Stimulated activated CD4-positive, alpha-beta T cell treated with anti-CD3 and anti-CD28 coated beads, Interleukin-12 subunit alpha, Interleukin-12 subunit beta, amount 100 ng/mL, for 48 hours (primary cell): ENCODE measurements around the gene MLANA.

Experiments
- DNase-seq, 3 donors: peaks; one replicate each; pipeline ENCODE4 v3.0.0-alpha.2; 2020; ENCODE audit warnings: low read depth in 2 of 3, low spot score in 1 of 3

Gene MLANA, protein sequence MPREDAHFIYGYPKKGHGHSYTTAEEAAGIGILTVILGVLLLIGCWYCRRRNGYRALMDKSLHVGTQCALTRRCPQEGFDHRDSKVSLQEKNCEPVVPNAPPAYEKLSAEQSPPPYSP

GRCh38 chr9:5890641-5891040 lies at the start of gene MLANA:
Gene MLANA (plus strand): TSS chr9:5890889. CDS start chr9:5892475, 1,586 bp downstream.
- no peak for DNase-seq

DNA sequence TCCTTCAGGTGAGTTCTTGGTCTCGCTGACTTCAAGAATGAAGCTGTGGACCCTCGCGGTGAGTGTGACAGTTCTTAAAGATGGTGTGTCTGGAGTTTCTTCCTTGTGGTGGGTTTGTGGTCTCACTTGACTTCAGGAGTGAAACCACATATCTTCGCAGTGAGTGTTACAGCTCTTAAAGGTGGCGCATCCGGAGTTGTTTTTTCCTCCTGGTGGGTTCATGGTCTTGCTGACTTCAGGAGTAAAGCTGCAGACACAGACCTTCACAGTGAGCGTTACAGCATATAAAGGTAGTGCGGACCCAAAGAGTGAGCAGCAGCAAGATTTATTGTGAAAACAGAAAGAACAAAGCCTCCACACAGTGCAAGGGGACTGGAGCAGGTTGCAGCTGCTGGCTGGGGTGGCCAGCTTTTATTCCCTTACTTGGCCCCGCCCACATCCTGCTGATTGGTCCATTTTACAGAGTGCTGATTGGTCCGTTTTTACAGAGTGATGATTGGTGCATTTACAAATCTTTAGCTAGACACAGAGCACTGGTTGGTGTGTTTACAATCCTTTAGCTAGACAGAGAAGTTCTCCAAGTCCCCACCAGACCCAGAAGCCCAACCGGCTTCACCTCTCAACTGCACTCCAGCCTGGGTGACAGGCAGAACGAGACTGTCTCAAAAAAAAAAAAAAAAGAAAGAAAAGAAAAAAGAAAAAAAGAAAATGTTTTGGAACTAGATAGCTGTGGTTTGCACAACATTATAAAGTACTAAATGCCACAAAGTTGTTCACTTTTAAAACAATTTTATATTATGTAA lies 48.7 kb upstream of the MLANA start:
- DNase-seq = peak in 2 of 3 donors; percentile 28 to 60

- DNase-seq = no peak
Observed at GRCh38 chr9:5842929-5843793, 47.5 kb upstream of the MLANA start.

- DNase-seq = no peak
Observed at GRCh38 chr9:5843794-5844471, 46.8 kb upstream of the MLANA start.

- no peak for DNase-seq
Observed at GRCh38 chr9:5845157-5845531, 45.5 kb upstream of the MLANA start.

DNA sequence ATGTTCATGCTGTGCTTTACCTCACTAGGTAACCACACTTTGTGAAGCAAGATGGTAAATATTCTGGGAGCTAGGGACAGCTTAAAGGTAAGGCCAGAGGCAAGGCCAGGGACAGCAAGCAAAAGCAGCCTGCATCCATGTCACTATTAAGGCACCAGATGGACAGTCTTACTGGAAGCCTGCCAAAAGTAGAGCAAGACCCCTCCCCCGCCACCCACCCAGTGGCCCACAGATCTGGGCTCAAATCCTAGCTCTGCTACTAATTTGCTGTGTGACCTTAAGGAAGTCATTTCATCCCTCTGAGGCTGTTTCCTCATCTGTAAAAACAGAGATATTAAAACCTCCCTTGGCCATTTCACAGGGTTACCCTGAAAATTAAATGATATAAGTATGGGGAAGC lies 44.6 kb upstream of the MLANA start:
- no peak for DNase-seq

- DNase-seq = no peak
Observed at GRCh38 chr9:5846501-5846921, 44.2 kb upstream of the MLANA start.

- no peak for DNase-seq
Observed at GRCh38 chr9:5848372-5848882, 42.3 kb upstream of the MLANA start.

DNA sequence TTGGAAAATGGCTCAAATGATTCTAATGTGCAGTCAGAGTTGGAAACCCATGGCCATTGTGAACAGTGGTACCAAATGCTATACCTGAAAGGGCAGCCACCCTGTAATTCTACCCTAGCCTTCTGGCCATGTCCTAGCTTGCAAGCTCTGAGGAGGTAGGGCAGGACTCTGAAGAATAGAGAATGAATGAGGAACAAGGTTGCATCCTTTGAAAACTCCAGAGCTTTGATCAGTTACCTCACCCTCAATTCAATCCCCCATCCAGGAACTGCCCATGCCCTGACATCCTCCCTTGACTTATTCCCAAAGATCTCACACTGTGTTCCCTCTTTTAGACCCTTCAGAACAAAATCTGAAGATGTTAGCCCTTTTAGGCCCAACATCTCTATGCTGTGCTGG lies 40.0 kb upstream of the MLANA start:
- no peak for DNase-seq

DNA sequence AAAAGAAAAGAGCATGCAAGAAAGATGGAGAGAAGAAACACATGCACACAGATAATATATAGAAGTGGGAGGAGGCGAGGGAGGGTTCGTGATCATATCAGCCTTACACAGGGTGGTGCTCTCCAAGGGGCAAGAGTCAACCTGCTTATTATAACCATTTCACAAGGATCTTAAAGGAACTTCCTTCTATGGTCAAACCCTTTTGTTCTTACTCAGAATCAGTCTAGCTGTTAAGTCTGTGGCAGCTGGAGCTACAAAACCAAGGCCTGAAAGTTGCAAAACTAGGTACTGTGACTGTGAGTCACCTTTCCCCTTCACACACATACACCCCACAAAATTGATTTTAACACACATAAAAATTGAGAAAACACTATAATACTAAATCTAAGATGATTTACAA lies 39.2 kb upstream of the MLANA start:
- peak in 1 of 3 donors; percentile 20 for DNase-seq

DNA sequence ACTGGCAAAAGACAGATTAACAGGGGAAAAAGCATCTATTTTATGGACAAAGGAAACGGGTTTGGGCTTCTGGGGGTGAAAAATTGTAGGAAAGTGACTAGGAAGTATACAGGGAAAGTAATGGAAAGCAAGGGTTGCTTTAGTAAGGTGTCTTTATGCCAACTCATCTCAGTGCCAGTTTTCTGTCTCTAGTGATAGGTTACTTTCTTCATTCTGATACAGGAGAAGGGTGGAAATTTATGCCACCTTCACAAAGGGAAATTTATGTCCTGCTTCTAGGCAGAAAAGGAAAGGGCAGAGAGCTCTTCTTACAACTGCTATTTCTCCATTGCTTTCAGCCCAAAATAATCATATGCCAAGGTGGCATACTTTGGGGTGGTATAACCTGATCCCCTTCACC lies 37.7 kb upstream of the MLANA start:
- DNase-seq = no peak

DNA sequence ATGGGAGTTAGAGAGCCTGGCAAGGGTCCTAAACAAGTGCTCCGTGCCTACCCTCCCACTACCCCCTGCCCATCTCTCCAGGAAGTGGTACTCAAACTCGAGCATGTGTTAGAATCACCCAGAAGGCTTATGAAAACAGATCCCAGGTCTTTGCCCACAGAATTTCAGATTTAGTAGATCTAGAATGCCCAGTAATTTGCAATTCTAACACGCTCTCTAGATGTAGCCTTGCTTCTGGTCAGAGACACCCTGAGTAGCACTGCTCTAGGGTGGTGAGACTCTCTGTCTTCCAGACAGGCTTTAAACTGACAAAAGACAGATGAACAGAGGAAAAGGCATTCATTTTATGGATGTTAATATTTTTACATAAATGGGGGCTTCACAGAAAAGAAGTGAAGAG lies 37.1 kb upstream of the MLANA start:
- DNase-seq = no peak

- DNase-seq = no peak
Observed at GRCh38 chr9:5854063-5854790, 36.5 kb upstream of the MLANA start.

DNA sequence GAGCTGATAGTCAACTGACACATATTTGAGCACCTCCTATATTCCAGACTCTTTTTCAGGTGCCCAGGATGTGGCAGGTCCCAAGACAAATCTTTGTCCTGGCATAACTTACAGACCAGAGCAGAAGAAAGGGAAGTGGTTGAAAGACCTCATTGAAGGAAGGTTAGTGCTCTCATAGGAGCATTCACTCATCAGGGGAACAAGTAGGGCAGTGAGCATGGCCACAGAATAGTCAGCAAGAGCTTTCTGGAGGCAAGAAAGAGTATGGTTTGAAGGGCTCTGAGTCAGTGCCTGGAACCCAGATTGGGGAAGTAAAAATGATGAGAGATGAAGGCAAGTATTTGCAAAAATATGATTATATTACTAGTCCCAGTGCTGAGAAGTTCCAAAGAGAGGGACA lies 32.8 kb upstream of the MLANA start:
- DNase-seq = no peak

DNA sequence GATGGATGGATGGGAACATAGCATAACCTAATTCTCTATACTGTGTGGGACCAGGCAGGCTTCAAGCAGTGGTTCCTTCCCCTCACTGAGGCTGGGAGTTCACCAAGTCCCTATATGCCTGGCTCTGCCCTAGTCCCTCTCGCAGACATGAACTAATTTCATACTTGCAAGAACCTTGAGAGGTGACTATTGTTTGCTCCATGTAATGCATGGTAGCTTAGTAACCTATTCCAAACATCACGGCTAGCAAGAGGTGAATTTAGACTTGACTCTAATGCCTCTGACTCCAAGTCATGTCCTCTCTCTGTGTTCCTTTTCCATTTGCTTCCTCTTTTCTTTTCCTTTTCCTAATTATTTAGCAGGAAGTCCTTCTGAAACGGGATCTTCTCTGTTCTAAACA lies 31.9 kb upstream of the MLANA start:
- DNase-seq = no peak

DNA sequence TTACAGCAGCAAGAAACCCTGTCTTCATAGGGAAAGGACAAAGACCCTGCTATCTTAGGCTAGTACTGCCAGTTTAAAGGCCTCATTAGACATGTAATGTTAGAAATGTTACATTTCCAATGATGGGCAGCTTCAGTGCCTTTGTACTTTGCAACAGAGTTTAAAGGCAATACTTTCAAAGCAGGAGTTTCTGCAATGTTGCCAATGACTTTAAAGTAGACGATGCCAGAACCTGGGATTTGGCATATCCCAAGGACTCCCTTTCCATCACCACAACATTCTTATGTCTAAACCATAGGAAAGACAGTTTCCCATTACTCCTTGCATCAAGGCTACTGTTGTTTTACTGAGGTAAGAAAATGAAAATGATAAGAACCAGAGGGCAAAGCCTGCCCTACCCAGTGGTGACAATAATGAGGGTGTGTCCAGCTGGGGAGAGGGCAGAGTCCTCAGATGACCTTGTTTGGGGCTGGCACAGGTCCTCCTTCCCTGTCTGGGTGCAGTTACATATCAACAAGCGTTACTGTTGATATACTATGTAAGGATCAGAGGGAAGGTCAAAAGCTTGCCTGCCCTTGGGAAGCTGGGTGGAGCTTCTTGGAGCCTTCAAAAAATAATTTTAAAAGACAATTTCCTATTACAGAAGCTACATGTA lies 27.5 kb upstream of the MLANA start:
- no peak for DNase-seq

- DNase-seq = no peak
Observed at GRCh38 chr9:5864446-5864845, 26.2 kb upstream of the MLANA start.

GRCh38 chr9:5866272-5866671 lies 24.4 kb upstream of the MLANA start:
- DNase-seq = no peak

- no peak for DNase-seq
Observed at GRCh38 chr9:5866685-5867084, 24.0 kb upstream of the MLANA start.

DNA sequence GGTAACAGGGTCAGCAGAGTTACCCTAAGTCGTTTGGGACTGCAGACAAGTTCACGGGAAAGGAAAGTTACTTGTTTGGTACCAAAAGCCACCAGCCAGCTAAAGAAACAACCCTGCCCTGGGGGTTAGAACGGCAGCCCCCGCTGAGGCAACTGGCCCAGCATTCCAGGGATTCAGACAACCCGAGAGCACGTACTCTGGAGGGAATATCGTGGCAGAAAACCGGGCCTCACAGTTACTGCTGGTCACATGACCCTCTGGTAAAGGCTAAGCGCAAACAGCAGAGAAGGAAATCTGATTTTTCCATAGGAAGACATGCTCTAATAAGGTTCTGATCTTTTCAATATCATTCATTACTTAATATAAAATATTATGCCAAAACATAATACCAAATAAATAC lies 22.5 kb upstream of the MLANA start:
- no peak for DNase-seq
